Measurements from ENCODE around the gene CAB39L. TPM values are rescaled to one million over a fixed set of nuclear protein-coding genes. Genes with fewer than 3 reads are reported as not detected.

CAB39L gene
- total RNA-seq, 1 donor from 2014 or later, result 5.7 TPM

GRCh38 chr13:49278211-49278610 is 165.7 kb downstream of the CAB39L start:
- H3K4me1 Mint-ChIP-seq, result no peaks in the 10 kb centered on the region
- H3K36me3 Mint-ChIP-seq (ENCODE audit: low read depth), result no peaks in the 10 kb centered on the region
- no peak overlapping the region for H3K27ac Mint-ChIP-seq
- no peak overlapping the region for H3K4me3 Mint-ChIP-seq
- DNase-seq, result no peak
- no peaks in the 10 kb centered on the region for H3K9me3 Mint-ChIP-seq
- H3K27me3 Mint-ChIP-seq, result no peaks in the 10 kb centered on the region
- intact Hi-C loops (cut with micrococcal nuclease), result no loop called here

- Mint-ChIP-seq H3K36me3 (ENCODE audit: low read depth) (no peaks in the 10 kb centered on the region), H3K27ac (no peak overlapping the region), H3K4me1 (peaks cover 2% of the 10 kb centered on the region), H3K4me3 (no peak overlapping the region), H3K27me3 (no peaks in the 10 kb centered on the region), H3K9me3 (no peaks in the 10 kb centered on the region)
- no peak for DNase-seq
- intact Hi-C loops (cut with micrococcal nuclease), result no loop called here
Observed at GRCh38 chr13:49272296-49272695, 171.6 kb downstream of the CAB39L start.

GRCh38 chr13:49271264-49271663 is 172.6 kb downstream of the CAB39L start:
- H3K9me3 Mint-ChIP-seq, result no peaks in the 10 kb centered on the region
- intact Hi-C loops (cut with micrococcal nuclease), result no loop called here

GRCh38 chr13:49265822-49266221 is 178.0 kb downstream of the CAB39L start:
- H3K36me3 Mint-ChIP-seq (ENCODE audit: low read depth), result peaks cover 8% of the 10 kb centered on the region
- no peak overlapping the region for H3K4me3 Mint-ChIP-seq
- no peak for DNase-seq
- no peak overlapping the region for H3K27ac Mint-ChIP-seq
- no peaks in the 10 kb centered on the region for H3K9me3 Mint-ChIP-seq
- no peaks in the 10 kb centered on the region for H3K27me3 Mint-ChIP-seq
- no peaks in the 10 kb centered on the region for H3K4me1 Mint-ChIP-seq
- intact Hi-C loops (cut with micrococcal nuclease), result no loop called here

More at GRCh38 chr13:49271264-49271663, 172.6 kb downstream of the CAB39L start:
- Mint-ChIP-seq H3K4me1 (peaks cover 2% of the 10 kb centered on the region), H3K27me3 (no peaks in the 10 kb centered on the region), H3K27ac (no peak overlapping the region), H3K36me3 (ENCODE audit: low read depth) (peaks cover 2% of the 10 kb centered on the region), H3K4me3 (no peak overlapping the region)
- no peak for DNase-seq

GRCh38 chr13:49262634-49263033 is 181.2 kb downstream of the CAB39L start:
- H3K9me3 Mint-ChIP-seq, result no peaks in the 10 kb centered on the region
- no peak overlapping the region for H3K4me3 Mint-ChIP-seq
- H3K27me3 Mint-ChIP-seq, result no peaks in the 10 kb centered on the region
- H3K36me3 Mint-ChIP-seq (ENCODE audit: low read depth), result peaks cover 23% of the 10 kb centered on the region
- intact Hi-C loops (cut with micrococcal nuclease), result no loop called here
- no peak overlapping the region for H3K27ac Mint-ChIP-seq
- H3K4me1 Mint-ChIP-seq, result peaks cover 10% of the 10 kb centered on the region
- no peak for DNase-seq

GRCh38 chr13:49259586-49259985 is 184.3 kb downstream of the CAB39L start:
- Mint-ChIP-seq H3K27me3 (no peaks in the 10 kb centered on the region), H3K4me3 (no peak overlapping the region), H3K27ac (no peak overlapping the region), H3K9me3 (no peaks in the 10 kb centered on the region), H3K4me1 (peaks cover 20% of the 10 kb centered on the region), H3K36me3 (ENCODE audit: low read depth) (peaks cover 40% of the 10 kb centered on the region)
- no peak for DNase-seq
- intact Hi-C loops (cut with micrococcal nuclease), result no loop called here

Other genes with a start within 250 kb of the CAB39L start
- gene MLNR, start 223.7 kb downstream of the CAB39L start, total RNA-seq, result not detected in 2 replicates
- 8.0 and 9.5 TPM in 2 replicates for gene CDADC1, start 196.1 kb downstream of the CAB39L start, total RNA-seq
- 13.4 and 14.5 TPM in 2 replicates for gene SETDB2, start 210 bp upstream of the CAB39L start, total RNA-seq
- 56.8 and 60.8 TPM in 2 replicates for gene PHF11, start 51.9 kb upstream of the CAB39L start, total RNA-seq
- gene RCBTB1, start 141.5 kb upstream of the CAB39L start, total RNA-seq, result 14.8 and 16.2 TPM in 2 replicates
- 0.65 and 0.76 TPM in 2 replicates for gene ARL11, start 184.4 kb upstream of the CAB39L start, total RNA-seq
- 49.0 and 52.3 TPM in 2 replicates for gene EBPL, start 247.4 kb upstream of the CAB39L start, total RNA-seq

Measured in activated CD4-positive, alpha-beta T cell treated with anti-CD3 and anti-CD28 coated beads, Interleukin-2, amount 10 ng/mL, durations not matched to agents 24 days and 14 days (primary cell).